ENCODE measurements around the gene GGPS1. TPM values are rescaled to one million over a fixed set of nuclear protein-coding genes. Genes with fewer than 3 reads are reported as not detected.

Gene GGPS1
- total RNA-seq, 1 experiment from 2014 or later = 17.4 TPM

DNA sequence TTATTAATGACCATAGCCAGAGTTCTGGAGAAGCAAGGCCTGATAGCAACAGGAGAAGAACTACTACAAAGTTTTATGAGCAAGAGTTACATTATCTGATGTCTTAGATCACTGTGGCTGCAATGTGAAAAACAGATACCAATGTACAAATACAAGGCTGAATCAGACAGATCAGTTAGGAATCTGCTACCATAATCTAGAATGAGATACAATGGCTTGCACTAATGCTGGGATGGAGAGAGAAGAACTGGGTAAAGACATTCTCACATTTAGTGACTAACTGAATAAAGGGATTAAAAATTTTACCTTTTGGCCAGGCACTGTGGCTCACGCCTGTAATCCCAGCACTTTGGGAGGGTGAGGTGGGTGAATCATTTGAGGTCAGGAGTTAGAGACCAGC, 41.7 kb upstream of the GGPS1 start:
- Histone ChIP-seq H3K9ac (ENCODE audit: low read length) (no peak overlapping the region), H3K4me1 (ENCODE audit: insufficient read depth, low read length) (no peaks in the 10 kb centered on the region), H2AFZ (ENCODE audit: low read length) (no peak overlapping the region), H3K4me2 (ENCODE audit: low read length) (no peak overlapping the region), H3K9me2 (replicated peaks; ENCODE audit: low read length) (no peaks in the 10 kb centered on the region), H3F3A (ENCODE audit: low read length, unreplicated experiment) (no peaks in the 10 kb centered on the region), H4K20me1 (ENCODE audit: low read length) (0 out of 2 replicates have a peak, but pooled peaks cover 5% of the 10 kb centered on the region), H3K9me3 (ENCODE audit: low read length) (no peaks in the 10 kb centered on the region), H3K27ac (ENCODE audit: low read length) (no peak overlapping the region), H3K36me3 (ENCODE audit: low read depth, low read length) (no peaks in the 10 kb centered on the region), H3K4me3 (ENCODE audit: low read length) (no peak overlapping the region), H3K27me3 (ENCODE audit: low read length) (no peaks in the 10 kb centered on the region), H3K79me2 (ENCODE audit: low read length) (peaks cover 89% of the 10 kb centered on the region)
- no peak for TF ChIP-seq EZH2phosphoT487 (IDR thresholded peaks at IDR 0.05; ENCODE audit: borderline replicate concordance, low read length)
- TF ChIP-seq EZH2 (IDR thresholded peaks at IDR 0.05; ENCODE audit: low read length, unreplicated experiment) = no peak
- no peak for TF ChIP-seq CTCF (conservative IDR thresholded peaks at IDR 0.05; ENCODE audit: low read depth, low read length)
- POLR2A ChIA-PET (ENCODE audit: unreplicated experiment) = no interaction called here
- ATAC-seq (no peak; the same call in 1 of the 2 replicates), DNase-seq (no peak)
- intact Hi-C loops (cut with micrococcal nuclease) = no loop called here
- BruUV-seq (replicated peaks) = no TSS peak
- CTCF ChIA-PET = no interaction called here

DNA sequence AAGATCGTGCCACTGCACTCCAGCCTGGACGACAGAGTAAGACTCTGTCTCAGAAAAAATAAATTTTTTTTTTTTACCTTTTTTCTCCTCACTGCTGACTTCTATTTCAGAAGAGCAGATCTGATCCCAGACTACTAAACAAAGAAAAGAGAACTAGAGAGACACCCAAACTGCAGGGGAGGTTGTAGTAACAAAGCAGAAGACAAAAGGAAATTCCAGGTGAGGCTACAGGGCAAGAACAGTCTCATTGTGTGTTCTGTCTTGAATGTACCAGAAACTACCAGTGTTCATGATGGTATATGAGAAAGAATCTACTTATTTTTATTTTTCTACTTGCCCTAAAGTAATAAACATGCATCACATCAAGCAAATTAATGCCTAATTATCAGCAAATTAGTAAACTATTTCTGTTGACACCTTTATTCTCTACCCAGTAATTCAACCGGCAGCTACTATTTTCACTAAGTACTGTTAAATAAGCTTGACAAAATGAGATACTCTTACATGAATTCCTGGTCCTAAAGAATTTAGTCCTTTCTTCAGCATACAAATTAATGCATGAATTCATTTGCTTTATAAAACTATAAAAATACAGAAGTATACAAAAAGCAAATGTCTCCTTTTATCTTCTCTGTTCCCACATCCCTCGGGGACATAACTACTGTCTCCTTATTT, 41.0 kb upstream of the GGPS1 start:
- Histone ChIP-seq H3K4me2 (ENCODE audit: low read length) (no peak overlapping the region), H3K4me3 (ENCODE audit: low read length) (no peak overlapping the region), H3F3A (ENCODE audit: low read length, unreplicated experiment) (no peaks in the 10 kb centered on the region), H3K27ac (ENCODE audit: low read length) (no peak overlapping the region), H2AFZ (ENCODE audit: low read length) (no peak overlapping the region), H3K27me3 (ENCODE audit: low read length) (no peaks in the 10 kb centered on the region), H3K36me3 (ENCODE audit: low read depth, low read length) (no peaks in the 10 kb centered on the region), H3K9me2 (replicated peaks; ENCODE audit: low read length) (no peaks in the 10 kb centered on the region), H3K9me3 (ENCODE audit: low read length) (no peaks in the 10 kb centered on the region), H3K4me1 (ENCODE audit: insufficient read depth, low read length) (no peaks in the 10 kb centered on the region), H3K79me2 (ENCODE audit: low read length) (peaks cover 89% of the 10 kb centered on the region), H4K20me1 (ENCODE audit: low read length) (0 out of 2 replicates have a peak, but pooled peaks cover 5% of the 10 kb centered on the region), H3K9ac (ENCODE audit: low read length) (no peak overlapping the region)
- ChIA-PET POLR2A (ENCODE audit: unreplicated experiment) (no interaction called here), CTCF (no interaction called here)
- no TSS peak for BruUV-seq (replicated peaks)
- no peak for ATAC-seq
- TF ChIP-seq CTCF (conservative IDR thresholded peaks at IDR 0.05; ENCODE audit: low read depth, low read length) = no peak
- no peak for TF ChIP-seq EZH2 (IDR thresholded peaks at IDR 0.05; ENCODE audit: low read length, unreplicated experiment)
- no peak for TF ChIP-seq EZH2phosphoT487 (IDR thresholded peaks at IDR 0.05; ENCODE audit: borderline replicate concordance, low read length)
- no peak for DNase-seq
- intact Hi-C loops (cut with micrococcal nuclease) = no loop called here
